AG08395 (cell line): ENCODE measurements around the gene WNK4.
"Not testable (repeated sequence)": the region's sequence is repeated elsewhere in the genome, so short reads cannot be mapped to it uniquely, and the experiment has no call there.

ENCODE experiments used
- DNase-seq: peaks from one replicate; pipeline ENCODE4 v3.0.0; 2012; ENCODE audit warnings: mixed read lengths, low spot score

Gene WNK4

GRCh38 chr17:42779936-42780850 is at the start of gene WNK4:
Gene WNK4, plus strand, starts transcription at chr17:42780610. Its CDS starts 89 bp downstream, at chr17:42780699.
- DNase-seq = peak; percentile 69

GRCh38 chr17:42740699-42741098 is 39.7 kb upstream of the WNK4 start:
- DNase-seq = no peak

- not testable (repeated sequence) for DNase-seq
These were observed 37.5 kb upstream of the WNK4 start for GRCh38 chr17:42742916-42743315.

GRCh38 chr17:42743595-42744282 is 36.7 kb upstream of the WNK4 start:
- no peak for DNase-seq

GRCh38 chr17:42744283-42744805 is 36.1 kb upstream of the WNK4 start:
- peak; percentile 65 for DNase-seq

- DNase-seq = peak; percentile 100
These were observed 35.4 kb upstream of the WNK4 start, which contains the start of gene EZH1 for GRCh38 chr17:42744806-42745617. Gene EZH1, minus strand, starts transcription at chr17:42745040. Its CDS starts 16,099 bp downstream, at chr17:42728941.

GRCh38 chr17:42748202-42748907 is 32.1 kb upstream of the WNK4 start:
- no peak for DNase-seq

- DNase-seq = no peak
These were observed 31.3 kb upstream of the WNK4 start for GRCh38 chr17:42748908-42749798.

- no peak for DNase-seq
These were observed 29.6 kb upstream of the WNK4 start for GRCh38 chr17:42750739-42751344.

- DNase-seq = no peak
These were observed 28.8 kb upstream of the WNK4 start for GRCh38 chr17:42751628-42752027.

GRCh38 chr17:42754782-42755181 is 25.6 kb upstream of the WNK4 start:
- DNase-seq = no peak

GRCh38 chr17:42759982-42760651 is 20.3 kb upstream of the WNK4 start:
- DNase-seq = no peak

- DNase-seq = no peak
These were observed 19.5 kb upstream of the WNK4 start, which contains the start of gene RAMP2 for GRCh38 chr17:42760652-42761581. Gene RAMP2, plus strand, starts transcription at chr17:42761227. Its CDS starts 35 bp downstream, at chr17:42761262.

GRCh38 chr17:42761638-42762037 is 18.8 kb upstream of the WNK4 start:
- no peak for DNase-seq

- no peak for DNase-seq
These were observed 14.3 kb upstream of the WNK4 start for GRCh38 chr17:42766124-42766523.

- DNase-seq = no peak
These were observed 12.9 kb upstream of the WNK4 start for GRCh38 chr17:42767512-42767911.

- DNase-seq = not testable (repeated sequence)
These were observed 12.4 kb upstream of the WNK4 start for GRCh38 chr17:42768006-42768405.

- DNase-seq = not testable (repeated sequence)
These were observed 10.4 kb upstream of the WNK4 start for GRCh38 chr17:42769964-42770363.
